Esophagus muscularis mucosa (tissue), 3 donors: ENCODE measurements around the gene TMEM60.

Source experiments
- POLR2A ChIP-seq: fragments of 450-650 bp; IDR thresholded peaks from one replicate; pipeline ENCODE4 v1.6.1; 2017; ENCODE audit warnings: antibody characterized with exemption, moderate library complexity, mild to moderate bottlenecking, low read depth
- POLR2AphosphoS5 ChIP-seq, 2 donors: sonication (generic); formaldehyde crosslinking; IDR thresholded peaks; one replicate each; pipeline ENCODE4 v1.6.1; 2017; ENCODE audit warnings: antibody characterized with exemption in 2 of 2
- TF ChIP-seq, protein P1 (sequence below), 3 experiments: fragments of 200-600 bp in 2 of 3; fragments of 450-650 bp in 1 of 3; sonication (generic) in 2 of 3; IDR thresholded peaks; one replicate each; pipeline ENCODE4 v1.5.1; 2017 to 2019; ENCODE audit warnings: antibody characterized with exemption in 3 of 3, mild to moderate bottlenecking in 2 of 3, moderate library complexity in 1 of 3

DNA sequence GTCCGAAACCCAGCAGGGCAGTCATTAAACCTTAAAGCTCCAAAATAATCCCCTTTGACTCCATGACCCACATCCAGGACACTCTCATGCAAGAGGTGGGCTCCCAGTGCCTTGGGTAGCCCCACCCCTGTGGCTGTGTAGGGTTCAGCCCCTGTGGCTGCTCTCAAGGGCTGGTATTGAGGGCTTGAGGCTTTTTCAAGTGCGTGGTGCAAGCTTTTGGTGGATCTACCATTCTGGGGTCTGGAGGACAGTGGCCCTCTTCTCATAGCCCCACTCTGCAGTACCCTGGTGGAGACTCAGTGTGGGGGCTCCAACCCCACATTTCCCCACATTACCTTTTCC, 51.4 kb downstream of the TMEM60 start:
- TF ChIP-seq, protein P1, sequence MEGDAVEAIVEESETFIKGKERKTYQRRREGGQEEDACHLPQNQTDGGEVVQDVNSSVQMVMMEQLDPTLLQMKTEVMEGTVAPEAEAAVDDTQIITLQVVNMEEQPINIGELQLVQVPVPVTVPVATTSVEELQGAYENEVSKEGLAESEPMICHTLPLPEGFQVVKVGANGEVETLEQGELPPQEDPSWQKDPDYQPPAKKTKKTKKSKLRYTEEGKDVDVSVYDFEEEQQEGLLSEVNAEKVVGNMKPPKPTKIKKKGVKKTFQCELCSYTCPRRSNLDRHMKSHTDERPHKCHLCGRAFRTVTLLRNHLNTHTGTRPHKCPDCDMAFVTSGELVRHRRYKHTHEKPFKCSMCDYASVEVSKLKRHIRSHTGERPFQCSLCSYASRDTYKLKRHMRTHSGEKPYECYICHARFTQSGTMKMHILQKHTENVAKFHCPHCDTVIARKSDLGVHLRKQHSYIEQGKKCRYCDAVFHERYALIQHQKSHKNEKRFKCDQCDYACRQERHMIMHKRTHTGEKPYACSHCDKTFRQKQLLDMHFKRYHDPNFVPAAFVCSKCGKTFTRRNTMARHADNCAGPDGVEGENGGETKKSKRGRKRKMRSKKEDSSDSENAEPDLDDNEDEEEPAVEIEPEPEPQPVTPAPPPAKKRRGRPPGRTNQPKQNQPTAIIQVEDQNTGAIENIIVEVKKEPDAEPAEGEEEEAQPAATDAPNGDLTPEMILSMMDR (IDR thresholded peaks at IDR 0.05) = no peak
- TF ChIP-seq POLR2AphosphoS5 (IDR thresholded peaks at IDR 0.05) (no peak), POLR2A (no peak)
